HUES6 (cell line): ENCODE results near the gene RPL26.

ENCODE experiments used
- H3K27ac ChIP-seq: 2 replicates; pipeline ENCODE4 v1.7.0; 2013; ENCODE audit warnings: low read depth, mild to moderate bottlenecking, low read length, inconsistent platforms
- H3K27me3 ChIP-seq: 2 replicates; pipeline ENCODE4 v1.6.1; 2013; ENCODE audit warnings: low read length; ENCODE audit not compliant: control insufficient read depth, insufficient read depth
- H3K36me3 ChIP-seq: 2 replicates; pipeline ENCODE4 v1.6.1; 2013; ENCODE audit warnings: low read length; ENCODE audit not compliant: control insufficient read depth, insufficient read depth
- H3K4me1 ChIP-seq: 2 replicates; pipeline ENCODE4 v1.6.1; 2013; ENCODE audit warnings: low read length; ENCODE audit not compliant: control insufficient read depth, insufficient read depth
- H3K4me3 ChIP-seq: 2 replicates; pipeline ENCODE4 v1.5.1; 2013; ENCODE audit warnings: low read depth, low read length
- H3K9ac ChIP-seq: one replicate; pipeline ENCODE4 v1.6.1; 2013; ENCODE audit warnings: mild to moderate bottlenecking, low read length
- H3K9me3 ChIP-seq: 2 replicates; pipeline ENCODE4 v1.6.1; 2013; ENCODE audit warnings: low read depth, low read length; ENCODE audit not compliant: control insufficient read depth, insufficient read depth

Gene RPL26

DNA sequence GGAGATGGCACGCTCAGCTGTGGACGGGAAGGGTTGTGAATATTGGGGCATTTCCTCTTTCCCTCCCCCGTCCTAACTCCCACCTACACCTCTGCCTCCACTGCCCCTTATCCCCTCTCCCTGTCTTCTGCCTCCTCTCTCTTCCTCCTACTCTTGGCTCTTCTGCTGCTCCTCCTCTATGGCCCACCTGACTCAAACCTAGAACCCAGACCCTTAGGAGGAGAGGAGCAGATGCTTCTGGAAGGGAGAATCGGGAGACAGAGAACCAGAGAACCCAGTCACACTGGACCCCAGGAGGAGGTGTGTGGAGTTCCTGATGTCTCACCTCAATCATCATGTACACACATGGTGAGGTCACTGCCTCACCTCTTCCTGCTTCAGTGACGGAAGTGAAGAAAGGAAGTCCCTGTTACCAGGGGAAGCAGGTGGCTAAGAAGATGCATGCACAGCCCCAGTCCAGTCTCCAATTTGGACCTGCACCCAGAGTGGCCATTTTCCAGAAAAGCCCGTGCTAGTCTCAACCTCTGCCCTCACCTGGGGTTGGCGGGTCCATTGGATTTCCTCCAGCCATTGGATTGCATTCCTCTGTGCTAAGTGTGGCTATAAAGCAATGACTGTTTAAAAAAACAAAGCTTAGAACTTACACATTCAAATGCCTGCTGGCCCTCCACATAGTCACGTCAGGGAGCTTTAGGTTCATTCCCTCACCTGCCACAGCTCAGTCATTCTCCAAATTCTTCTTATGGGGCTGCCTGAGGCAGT is 10.7 kb upstream of the RPL26 start:
- Histone ChIP-seq H3K4me1 (peaks cover 18% of the 10 kb centered on the region), H3K36me3 (no peaks in the 10 kb centered on the region), H3K4me3 (no peak overlapping the region), H3K27ac (no peak overlapping the region), H3K9ac (no peak overlapping the region), H3K9me3 (no peaks in the 10 kb centered on the region), H3K27me3 (peaks cover 26% of the 10 kb centered on the region; the same call in 1 of the 2 replicates)

DNA sequence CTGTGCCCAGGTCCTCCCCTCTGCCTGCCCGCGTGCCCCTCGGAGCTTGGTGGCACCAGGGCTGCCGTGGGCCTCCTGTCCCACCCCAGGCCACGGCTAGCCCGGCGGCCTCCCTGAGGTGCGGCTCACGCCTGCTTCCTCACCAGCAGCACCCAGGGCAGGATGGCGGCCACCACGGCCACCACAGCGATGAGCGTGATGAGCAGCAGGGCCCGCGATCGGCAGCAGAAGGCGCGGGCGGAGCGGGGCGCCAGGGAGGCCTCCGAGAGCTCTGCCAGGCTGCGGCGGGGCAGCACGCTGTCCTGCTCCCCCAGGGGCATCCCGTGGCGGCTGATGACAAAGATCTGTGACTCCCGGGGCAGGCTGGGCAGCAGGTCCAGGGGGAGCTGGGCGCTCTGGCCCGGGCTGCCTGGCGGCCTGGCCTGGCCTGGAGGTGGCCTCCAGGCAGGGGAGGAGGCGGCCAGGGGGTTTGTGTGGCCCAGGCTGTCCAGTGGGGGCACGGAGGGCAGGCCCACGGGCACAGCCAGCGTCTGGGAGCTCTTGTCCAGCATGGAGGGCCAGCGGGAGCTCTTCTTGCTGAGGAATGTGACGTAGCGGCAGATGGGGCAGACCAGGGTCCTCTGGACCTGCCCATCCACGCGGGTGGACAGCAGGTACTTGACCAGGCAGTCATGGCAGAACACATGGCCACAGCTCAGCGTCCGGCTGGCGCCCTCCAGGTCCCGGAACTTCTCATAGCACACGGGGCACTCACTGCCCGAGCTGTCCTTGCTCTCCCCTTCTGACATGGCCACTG is 9.9 kb upstream of the RPL26 start:
- no peak overlapping the region for H3K4me3 ChIP-seq
- H3K27ac ChIP-seq = no peak overlapping the region
- H3K9ac ChIP-seq = no peak overlapping the region

DNA sequence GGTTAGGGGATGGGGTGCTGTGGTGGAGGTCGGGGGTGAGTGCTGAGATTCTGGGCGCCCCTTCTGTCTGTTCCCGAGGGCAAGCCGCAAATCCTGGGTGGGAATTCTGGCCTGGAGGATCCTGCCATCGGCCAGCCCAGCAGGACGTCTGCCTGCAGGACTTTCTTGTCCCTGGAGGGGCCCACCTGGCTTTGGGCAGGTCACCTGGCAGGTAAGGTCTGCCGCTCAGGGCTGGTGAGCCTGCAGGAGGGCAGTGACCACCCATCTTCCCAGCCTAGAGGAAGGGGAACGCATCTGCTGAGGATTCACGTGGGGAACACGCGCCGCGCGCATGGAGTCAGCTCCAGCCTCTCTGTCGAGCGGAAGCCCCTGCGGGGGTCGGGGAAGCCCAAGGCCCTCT is 9.3 kb upstream of the RPL26 start:
- Histone ChIP-seq H3K4me1 (peaks cover 18% of the 10 kb centered on the region), H3K4me3 (no peak overlapping the region), H3K9me3 (no peaks in the 10 kb centered on the region), H3K36me3 (no peaks in the 10 kb centered on the region), H3K27ac (no peak overlapping the region), H3K27me3 (peaks cover 17% of the 10 kb centered on the region; the same call in 1 of the 2 replicates), H3K9ac (no peak overlapping the region)

More for the DNA sequence above, 9.9 kb upstream of the RPL26 start:
- Histone ChIP-seq H3K27me3 (peaks cover 23% of the 10 kb centered on the region; the same call in 1 of the 2 replicates), H3K4me1 (peaks cover 18% of the 10 kb centered on the region), H3K9me3 (no peaks in the 10 kb centered on the region), H3K36me3 (no peaks in the 10 kb centered on the region)

DNA sequence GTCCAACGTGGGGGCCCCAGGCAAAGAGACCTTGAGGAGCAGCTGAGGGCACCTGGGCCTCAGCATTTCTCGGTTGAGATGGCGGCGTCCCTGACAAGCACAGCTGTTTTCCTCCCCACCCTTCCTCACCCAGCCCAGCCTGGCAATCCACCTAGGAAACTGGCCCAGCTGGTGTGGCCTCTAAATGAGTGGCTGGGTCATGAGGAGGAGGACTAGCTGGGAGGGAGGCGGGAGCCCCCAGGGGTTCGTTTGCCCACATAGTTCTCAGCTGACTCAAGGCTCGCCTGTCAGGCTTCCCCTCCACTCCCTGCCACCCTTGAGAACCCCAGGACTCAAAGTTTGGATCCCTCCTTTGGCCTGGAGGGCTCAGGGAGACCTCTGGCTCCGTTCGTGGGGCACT is 8.7 kb upstream of the RPL26 start:
- Histone ChIP-seq H3K4me3 (no peak overlapping the region), H3K27me3 (peaks cover 13% of the 10 kb centered on the region; the same call in 1 of the 2 replicates), H3K36me3 (no peaks in the 10 kb centered on the region), H3K9ac (no peak overlapping the region), H3K9me3 (no peaks in the 10 kb centered on the region), H3K4me1 (peaks cover 18% of the 10 kb centered on the region), H3K27ac (no peak overlapping the region)

DNA sequence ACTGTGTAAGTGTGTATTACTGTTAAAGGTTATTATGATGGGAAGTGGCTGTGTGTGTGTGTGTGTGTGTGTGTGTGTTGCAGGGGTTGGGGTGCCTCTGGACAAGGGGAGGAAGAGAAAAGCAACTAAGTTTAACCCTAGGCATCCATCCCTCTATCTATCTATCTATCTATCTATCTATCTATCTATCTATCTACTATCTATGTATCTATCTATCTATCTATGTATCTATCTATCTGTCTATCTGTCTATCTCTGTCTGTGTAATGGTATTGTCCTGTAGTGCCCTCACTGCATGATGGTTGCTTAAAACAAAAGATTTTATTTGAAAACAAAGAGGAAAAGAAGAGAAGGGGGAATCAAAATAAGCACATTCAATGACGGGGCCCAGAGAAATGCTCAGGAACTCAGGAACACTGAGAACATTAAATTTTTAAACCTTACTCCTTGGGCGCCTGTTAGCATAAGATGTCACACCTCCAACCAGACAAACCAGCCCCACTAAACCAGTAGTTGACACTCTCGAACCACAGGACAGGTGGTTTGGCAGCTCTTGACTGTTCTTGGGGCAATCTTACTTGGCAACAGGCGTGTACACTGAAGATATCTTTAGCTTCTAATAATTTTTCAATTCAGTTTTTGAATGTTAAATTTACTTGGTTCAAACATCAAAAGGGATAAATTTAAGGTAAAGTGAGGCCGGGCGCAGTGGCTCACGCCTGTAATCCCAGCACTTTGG is 5.1 kb upstream of the RPL26 start:
- no peaks in the 10 kb centered on the region for H3K27me3 ChIP-seq
- H3K36me3 ChIP-seq = no peaks in the 10 kb centered on the region
- no peak overlapping the region for H3K4me3 ChIP-seq
- H3K9me3 ChIP-seq = no peaks in the 10 kb centered on the region
- H3K4me1 ChIP-seq = peaks cover 24% of the 10 kb centered on the region
- H3K27ac ChIP-seq = no peak overlapping the region
- no peak overlapping the region for H3K9ac ChIP-seq

DNA sequence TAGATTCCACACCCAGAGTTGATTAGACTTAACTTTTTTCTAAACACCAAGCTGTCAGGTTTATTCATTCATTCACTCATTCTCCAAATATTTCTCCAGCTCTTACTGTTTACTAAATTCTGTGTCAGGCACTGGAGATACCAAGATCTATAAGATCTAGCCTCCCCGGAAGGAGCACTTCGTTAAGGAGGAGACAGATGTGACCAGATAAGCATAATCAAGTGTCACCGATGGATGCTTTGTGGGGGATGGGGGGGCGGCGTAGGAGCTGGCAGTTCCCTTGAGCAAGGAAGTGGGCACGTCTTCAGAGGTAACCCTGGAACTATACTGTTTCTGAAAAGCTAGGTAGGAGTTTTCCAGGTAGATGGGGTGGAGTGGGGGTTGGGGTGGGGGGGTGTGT is 3.8 kb upstream of the RPL26 start:
- Histone ChIP-seq H3K27me3 (no peaks in the 10 kb centered on the region), H3K9me3 (no peaks in the 10 kb centered on the region), H3K27ac (no peak overlapping the region), H3K4me1 (peaks cover 19% of the 10 kb centered on the region), H3K36me3 (peaks cover 7% of the 10 kb centered on the region), H3K4me3 (no peak overlapping the region), H3K9ac (no peak overlapping the region)

DNA sequence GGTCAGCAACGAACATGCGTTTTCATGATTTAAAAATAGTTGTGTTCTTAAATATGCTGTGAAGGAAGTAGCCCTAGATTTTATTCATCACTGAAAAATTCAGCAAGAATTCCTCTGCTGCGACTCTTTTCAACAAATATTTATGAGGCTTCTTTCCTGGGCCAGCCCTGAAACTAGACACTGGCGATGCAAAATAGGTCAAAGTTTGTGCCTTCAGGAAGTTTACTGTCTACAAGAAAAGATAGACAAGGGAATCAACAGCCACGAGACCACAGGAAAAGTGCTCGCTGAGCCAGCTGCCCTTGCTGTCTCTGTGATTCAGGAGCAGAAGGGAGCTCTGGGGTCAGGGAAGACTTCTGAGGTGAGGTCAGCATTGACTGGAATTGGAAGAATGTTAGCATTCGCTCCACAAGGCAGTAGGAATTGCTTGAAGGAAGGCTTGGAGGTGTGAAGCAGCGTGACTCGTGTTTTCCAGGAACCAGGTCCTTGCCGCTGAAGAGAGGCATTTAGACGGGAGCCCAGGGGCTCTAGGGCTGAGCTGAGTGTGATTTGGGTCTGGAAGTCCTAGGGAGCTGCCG is 1.9 kb upstream of the RPL26 start:
- Histone ChIP-seq H3K27me3 (no peaks in the 10 kb centered on the region), H3K4me3 (peak overlapping the region; percentile 85; the same call in 1 of the 2 replicates), H3K4me1 (peaks cover 26% of the 10 kb centered on the region), H3K9ac (peak overlapping the region; percentile 38), H3K36me3 (peaks cover 27% of the 10 kb centered on the region), H3K9me3 (no peaks in the 10 kb centered on the region), H3K27ac (peak overlapping the region; percentile 19; the same call in 1 of the 2 replicates)

DNA sequence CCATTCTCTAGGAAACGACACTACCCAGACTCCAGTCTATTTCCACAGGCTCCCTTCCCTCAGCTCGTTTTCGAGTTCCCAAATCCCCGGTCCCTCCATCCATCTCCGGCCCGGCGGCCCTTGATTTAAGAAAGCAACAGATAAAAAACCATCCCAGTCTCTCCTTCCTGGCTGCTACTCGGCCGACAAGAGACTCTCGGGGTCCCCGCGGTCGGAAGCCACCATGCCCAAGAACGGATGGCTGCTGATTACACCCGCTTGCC is 182 bp downstream of the RPL26 start:
- H3K27me3 ChIP-seq = no peaks in the 10 kb centered on the region
- peak overlapping the region; percentile 96 for H3K9ac ChIP-seq
- H3K36me3 ChIP-seq = peaks cover 47% of the 10 kb centered on the region
- H3K27ac ChIP-seq = peak overlapping the region; percentile 91
- H3K4me1 ChIP-seq = peaks cover 26% of the 10 kb centered on the region
- H3K4me3 ChIP-seq = peak overlapping the region; percentile 85
- no peaks in the 10 kb centered on the region for H3K9me3 ChIP-seq

DNA sequence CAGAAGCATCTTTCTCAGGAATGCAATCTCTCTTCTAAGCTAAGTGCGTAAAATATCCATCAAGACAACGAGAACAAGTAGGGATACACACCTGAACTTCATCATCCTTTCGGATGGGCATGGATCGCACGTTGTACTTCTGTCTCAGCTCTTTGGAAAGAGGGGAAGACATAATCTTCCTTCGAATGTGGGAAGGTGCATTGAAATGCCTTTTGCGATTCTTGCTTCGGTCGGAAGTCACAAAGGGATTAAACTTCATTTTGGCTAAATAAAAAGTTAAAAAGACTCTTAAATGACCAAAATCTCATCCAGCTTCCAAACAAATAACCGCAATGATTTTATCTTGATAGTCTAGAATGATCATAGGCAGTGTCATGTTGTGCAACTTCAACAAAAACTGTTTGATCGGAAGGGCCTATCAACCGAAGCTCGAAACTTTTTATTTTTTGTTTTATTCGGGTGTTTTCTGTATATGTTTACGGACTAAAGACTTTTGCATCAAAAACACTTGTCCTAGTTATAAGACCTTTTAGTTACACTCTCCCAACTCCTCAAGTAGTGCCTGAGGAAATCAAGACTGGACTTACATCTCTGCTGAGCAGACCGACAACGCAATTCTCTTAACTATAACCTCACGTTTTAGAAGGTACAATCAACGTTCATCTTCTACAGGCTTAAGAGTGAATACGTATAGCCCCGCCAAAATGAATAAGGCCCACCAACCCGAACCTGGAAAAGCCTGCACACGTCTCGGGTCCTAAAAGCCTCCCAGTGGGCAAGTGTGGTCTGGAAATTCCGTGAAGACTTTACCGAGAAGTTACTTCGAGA is 727 bp downstream of the RPL26 start:
- H3K4me1 ChIP-seq = peaks cover 26% of the 10 kb centered on the region
- H3K4me3 ChIP-seq = peak overlapping the region; percentile 85
- H3K27me3 ChIP-seq = no peaks in the 10 kb centered on the region
- no peaks in the 10 kb centered on the region for H3K9me3 ChIP-seq
- peak overlapping the region; percentile 96 for H3K9ac ChIP-seq
- H3K27ac ChIP-seq = peak overlapping the region; percentile 91
- H3K36me3 ChIP-seq = peaks cover 53% of the 10 kb centered on the region

DNA sequence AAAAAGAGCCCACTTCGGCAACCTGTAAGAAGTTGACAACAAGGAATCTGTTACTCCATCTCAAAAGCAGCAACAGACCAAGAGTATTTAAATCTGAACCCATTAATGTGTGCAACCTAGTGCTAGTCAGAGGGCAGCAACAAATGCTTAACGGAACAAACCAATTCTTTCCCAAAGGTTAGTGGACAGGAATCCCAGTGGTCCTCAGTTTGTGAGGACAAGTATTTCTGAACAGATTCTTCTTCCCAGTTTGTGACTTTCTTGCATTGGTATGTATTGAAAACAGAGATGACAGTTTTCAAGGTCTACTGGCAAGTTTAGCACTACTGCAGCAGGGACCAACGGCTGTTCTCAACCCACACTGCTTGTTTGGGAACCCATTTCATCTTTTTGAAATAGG is 2.9 kb downstream of the RPL26 start:
- no peaks in the 10 kb centered on the region for H3K9me3 ChIP-seq
- H3K27ac ChIP-seq = no peak overlapping the region
- H3K36me3 ChIP-seq = peaks cover 58% of the 10 kb centered on the region
- H3K4me3 ChIP-seq = peak overlapping the region; percentile 85; the same call in 1 of the 2 replicates
- H3K27me3 ChIP-seq = no peaks in the 10 kb centered on the region
- peaks cover 32% of the 10 kb centered on the region for H3K4me1 ChIP-seq
- H3K9ac ChIP-seq = peak overlapping the region; percentile 31
